ENCODE measurements around the gene CDC42SE2.

GRCh38 chr5:131272724-131273123 is 8.9 kb downstream of the CDC42SE2 start:
- TF ChIP-seq CTCF (IDR thresholded peaks at IDR 0.05) (no peak), POLR2A (IDR thresholded peaks at IDR 0.05) (no peak), POLR2AphosphoS5 (IDR thresholded peaks at IDR 0.05) (no peak)
